ENCODE results near the gene CDYL2.

- TF ChIP-seq REST (IDR thresholded peaks at IDR 0.05; ENCODE audit: insufficient read depth in 1 of 2, low read depth in 2 of 2, low read length in 2 of 2) (no peak), TAF1 (IDR thresholded peaks at IDR 0.05; ENCODE audit: borderline replicate concordance, insufficient read depth, low read length) (no peak), POLR2AphosphoS5 (IDR thresholded peaks at IDR 0.05; ENCODE audit: low read depth, low read length) (no peak), SIN3A (IDR thresholded peaks at IDR 0.05; ENCODE audit: borderline replicate concordance, insufficient read depth, low read length) (no peak)
Measured at GRCh38 chr16:80601182-80601581, 203.2 kb downstream of the CDYL2 start.
